Mesothelial cell of epicardium (in vitro differentiated cells): Measurements from ENCODE around the gene MGAM2. TPM values are rescaled to one million over a fixed set of nuclear protein-coding genes. Genes with fewer than 3 reads are reported as not detected.

Experiments
- DNase-seq, 2 experiments: peaks; one replicate each; pipeline ENCODE4 v3.0.0; 2021; ENCODE audit warnings: low spot score in 2 of 2; ENCODE audit not compliant: unreplicated experiment in 2 of 2
- H3K27ac Mint-ChIP-seq: 2 replicates; pipeline ENCODE4 v1.8.0; 2021; ENCODE audit warnings: mixed read lengths
- H3K27me3 Mint-ChIP-seq: 2 replicates; pipeline ENCODE4 v1.8.0; 2021; ENCODE audit warnings: low read depth, mixed read lengths
- H3K36me3 Mint-ChIP-seq: 2 replicates; pipeline ENCODE4 v1.8.0; 2021; ENCODE audit warnings: mixed read lengths
- H3K4me1 Mint-ChIP-seq: 2 replicates; pipeline ENCODE4 v1.8.0; 2021; ENCODE audit warnings: mixed read lengths
- H3K4me3 Mint-ChIP-seq: 2 replicates; pipeline ENCODE4 v1.8.0; 2021; ENCODE audit warnings: mild to moderate bottlenecking, moderate library complexity, mixed read lengths
- H3K9me3 Mint-ChIP-seq: 2 replicates; pipeline ENCODE4 v1.8.0; 2021; ENCODE audit warnings: mixed read lengths
- total RNA-seq: library from RNA; stranded (reverse); gene quantifications from 3 replicates; pipeline ENCODE4 v1.2.1, GENCODE V29; 2021
- TF ChIP-seq, protein P1 (sequence below): fragments of 200-600 bp; sonication (generic); IDR thresholded peaks from one replicate; pipeline ENCODE4 v1.5.0; 2021; ENCODE audit warnings: antibody characterized with exemption; ENCODE audit not compliant: unreplicated experiment

MGAM2 gene
- total RNA-seq, 1 donor from 2014 or later = 0.13 TPM

DNA sequence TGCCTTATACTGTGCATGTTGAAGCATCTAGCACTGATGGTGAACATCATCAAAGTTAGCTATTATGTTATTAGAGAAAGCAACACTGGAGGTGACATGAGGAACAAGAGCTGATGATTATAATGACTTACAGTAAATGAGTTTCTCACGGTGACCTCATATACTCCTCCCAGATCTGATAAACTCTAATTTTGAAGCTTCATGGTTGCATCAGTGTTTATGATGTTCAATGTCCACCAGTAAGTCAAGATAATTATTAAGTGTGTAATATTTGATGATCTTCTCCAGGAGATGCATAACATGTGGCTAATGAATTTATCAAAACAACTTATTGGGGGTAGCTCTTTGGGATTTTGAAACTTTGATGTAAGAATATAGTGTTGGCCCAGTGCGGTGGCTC, 27.5 kb downstream of the MGAM2 start:
- no peak for DNase-seq
- Mint-ChIP-seq H3K9me3 (no peaks in the 10 kb centered on the region), H3K4me3 (no peak overlapping the region), H3K27ac (no peak overlapping the region), H3K4me1 (peaks cover 3% of the 10 kb centered on the region), H3K27me3 (no peaks in the 10 kb centered on the region), H3K36me3 (no peaks in the 10 kb centered on the region)
- TF ChIP-seq, protein P1, sequence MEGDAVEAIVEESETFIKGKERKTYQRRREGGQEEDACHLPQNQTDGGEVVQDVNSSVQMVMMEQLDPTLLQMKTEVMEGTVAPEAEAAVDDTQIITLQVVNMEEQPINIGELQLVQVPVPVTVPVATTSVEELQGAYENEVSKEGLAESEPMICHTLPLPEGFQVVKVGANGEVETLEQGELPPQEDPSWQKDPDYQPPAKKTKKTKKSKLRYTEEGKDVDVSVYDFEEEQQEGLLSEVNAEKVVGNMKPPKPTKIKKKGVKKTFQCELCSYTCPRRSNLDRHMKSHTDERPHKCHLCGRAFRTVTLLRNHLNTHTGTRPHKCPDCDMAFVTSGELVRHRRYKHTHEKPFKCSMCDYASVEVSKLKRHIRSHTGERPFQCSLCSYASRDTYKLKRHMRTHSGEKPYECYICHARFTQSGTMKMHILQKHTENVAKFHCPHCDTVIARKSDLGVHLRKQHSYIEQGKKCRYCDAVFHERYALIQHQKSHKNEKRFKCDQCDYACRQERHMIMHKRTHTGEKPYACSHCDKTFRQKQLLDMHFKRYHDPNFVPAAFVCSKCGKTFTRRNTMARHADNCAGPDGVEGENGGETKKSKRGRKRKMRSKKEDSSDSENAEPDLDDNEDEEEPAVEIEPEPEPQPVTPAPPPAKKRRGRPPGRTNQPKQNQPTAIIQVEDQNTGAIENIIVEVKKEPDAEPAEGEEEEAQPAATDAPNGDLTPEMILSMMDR = no peak

DNA sequence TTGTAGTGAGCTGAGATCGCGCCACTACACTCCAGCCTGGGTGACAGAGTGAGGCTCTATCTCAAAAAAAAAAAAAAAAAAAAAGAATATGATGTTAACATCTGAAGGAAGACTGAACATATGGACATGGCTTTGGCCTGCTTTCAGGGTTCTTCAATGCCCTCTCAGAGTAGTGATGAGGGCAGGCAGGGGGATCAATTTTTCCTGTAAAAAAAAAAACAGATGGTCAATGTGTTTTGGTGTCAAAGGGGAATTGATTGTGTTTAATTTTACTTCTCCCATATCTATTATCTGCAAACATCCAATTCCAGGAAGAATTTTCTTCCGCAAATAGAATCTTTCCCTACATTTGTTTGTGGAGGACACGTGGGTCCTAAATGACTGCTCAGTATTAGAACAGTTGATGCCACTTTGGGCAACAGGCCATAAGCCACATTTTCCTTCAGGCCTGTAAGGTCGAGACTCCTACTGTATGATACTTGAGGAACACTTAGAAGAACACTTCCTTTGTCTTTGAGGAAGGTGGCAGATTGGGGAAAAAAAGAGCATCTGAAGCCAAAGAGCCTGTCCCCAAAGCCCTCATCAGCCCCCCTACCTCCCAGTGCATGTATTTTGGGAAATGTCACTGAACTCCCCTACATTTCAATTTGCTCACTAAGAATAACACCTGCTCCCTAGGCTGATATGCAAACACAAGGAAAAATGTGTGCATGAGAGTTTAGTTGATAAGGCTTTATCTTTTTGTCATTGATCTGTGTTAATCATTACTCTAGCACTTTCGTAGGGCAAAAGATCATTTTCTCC, 28.3 kb downstream of the MGAM2 start:
- Mint-ChIP-seq H3K27ac (no peak overlapping the region), H3K27me3 (peaks cover under 1% of the 10 kb centered on the region), H3K4me1 (peaks cover 3% of the 10 kb centered on the region), H3K9me3 (no peaks in the 10 kb centered on the region), H3K36me3 (no peaks in the 10 kb centered on the region), H3K4me3 (no peak overlapping the region)
- TF ChIP-seq, protein P1 = no peak
- no peak for DNase-seq

GRCh38 chr7:142140401-142140959, 29.0 kb downstream of the MGAM2 start:
- Mint-ChIP-seq H3K9me3 (no peaks in the 10 kb centered on the region), H3K27ac (no peak overlapping the region), H3K4me3 (no peak overlapping the region), H3K27me3 (peaks cover 1% of the 10 kb centered on the region), H3K4me1 (peaks cover 3% of the 10 kb centered on the region), H3K36me3 (no peaks in the 10 kb centered on the region)
- TF ChIP-seq, protein P1 = no peak
- no peak for DNase-seq

DNA sequence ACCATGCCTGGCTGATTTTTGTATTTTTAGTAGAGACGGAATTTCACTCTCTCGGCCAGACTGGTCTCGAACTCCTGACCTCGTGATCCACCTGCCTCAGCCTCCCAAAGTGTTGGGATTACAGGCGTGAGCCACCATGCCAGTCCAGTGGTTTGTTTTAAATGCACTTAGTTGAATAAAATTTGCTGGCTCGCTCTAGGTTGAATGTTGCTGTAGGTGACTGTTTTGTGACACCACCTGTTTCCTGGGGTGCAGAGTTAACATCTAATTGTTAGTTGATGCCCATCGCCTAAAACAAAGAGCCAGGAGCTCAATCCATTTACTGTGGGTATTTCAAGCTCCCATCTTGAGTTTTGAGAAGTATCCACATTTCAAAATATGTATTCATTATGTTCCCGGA, 31.2 kb downstream of the MGAM2 start:
- TF ChIP-seq, protein P1 = no peak
- Mint-ChIP-seq H3K4me1 (peaks cover 8% of the 10 kb centered on the region), H3K27ac (no peak overlapping the region), H3K9me3 (no peaks in the 10 kb centered on the region), H3K36me3 (no peaks in the 10 kb centered on the region), H3K27me3 (peaks cover 1% of the 10 kb centered on the region), H3K4me3 (no peak overlapping the region)
- DNase-seq = no peak

DNA sequence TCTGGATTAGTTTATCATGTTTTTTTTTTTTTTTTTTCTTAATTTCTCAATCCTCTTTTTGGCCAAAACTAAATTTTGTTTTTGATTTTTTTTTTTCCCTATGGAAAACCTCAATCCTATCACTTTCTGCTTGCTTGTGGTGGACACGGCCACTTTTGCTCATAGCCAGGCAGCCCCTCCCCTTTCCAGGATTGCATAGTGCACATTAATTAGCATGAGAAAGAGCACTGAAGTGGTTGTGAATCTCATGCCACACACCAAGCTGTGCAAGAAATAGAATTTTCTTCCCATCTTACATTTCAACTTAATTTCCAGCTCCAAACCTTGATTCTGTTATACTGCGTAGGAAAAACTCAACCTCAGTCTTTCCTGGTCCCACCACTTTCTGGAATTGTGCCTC, 34.6 kb downstream of the MGAM2 start:
- H3K27me3 Mint-ChIP-seq = peaks cover 1% of the 10 kb centered on the region
- DNase-seq = no peak
- no peaks in the 10 kb centered on the region for H3K9me3 Mint-ChIP-seq
- peaks cover 5% of the 10 kb centered on the region for H3K4me1 Mint-ChIP-seq
- H3K36me3 Mint-ChIP-seq = no peaks in the 10 kb centered on the region
- no peak overlapping the region for H3K27ac Mint-ChIP-seq
- H3K4me3 Mint-ChIP-seq = no peak overlapping the region
- TF ChIP-seq, protein P1 = no peak
